Ovary (tissue), 3 donors: ENCODE measurements around the gene TMEM258.

ENCODE experiments used
- CTCF ChIP-seq, 3 donors: fragments of 450-650 bp in 2 of 3; fragments of 200-600 bp in 1 of 3; IDR thresholded peaks; one replicate each; pipeline versions ENCODE4 v1.5.1 to v1.8.0; 2016 to 2022; ENCODE audit warnings: antibody characterized with exemption in 3 of 3, mild to moderate bottlenecking in 1 of 3
- EP300 ChIP-seq: sonication (generic); formaldehyde crosslinking; IDR thresholded peaks from one replicate; pipeline ENCODE4 v1.6.1; 2017; ENCODE audit warnings: antibody characterized with exemption
- POLR2A ChIP-seq: fragments of 450-650 bp; IDR thresholded peaks from one replicate; pipeline ENCODE4 v1.6.1; 2017; ENCODE audit warnings: antibody characterized with exemption, mild to moderate bottlenecking, moderate library complexity
- donor health status: DM: no; HTN: no; CAD: no.

DNA sequence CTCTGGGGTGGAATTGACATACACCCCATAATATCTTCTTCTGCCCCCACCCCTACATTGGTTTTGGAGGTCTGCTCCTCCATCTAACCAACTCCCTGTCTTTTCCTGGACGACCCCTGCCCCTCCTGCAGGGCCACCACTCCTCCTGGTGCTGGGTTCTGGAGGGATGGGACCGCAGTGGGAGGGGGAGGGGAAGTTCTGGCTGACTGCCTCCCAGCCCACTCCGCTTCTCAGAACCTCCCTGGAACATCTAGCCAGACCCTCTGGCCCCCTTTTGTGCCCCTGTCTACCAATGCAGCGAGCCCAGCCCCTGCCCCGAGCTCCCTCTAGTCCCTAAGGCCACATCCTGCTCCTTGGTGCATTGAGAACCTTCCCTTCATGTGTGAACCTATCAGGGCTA lies 38.7 kb downstream of the TMEM258 start:
- TF ChIP-seq CTCF (IDR thresholded peaks at IDR 0.05) (no peak), POLR2A (no peak), EP300 (no peak)
